NCI-H2196 treated with DMSO at 0.1 percent for 48 hours (cell line): ENCODE data around the gene AIFM3.
"Not testable (repeated sequence)": the region's sequence is repeated elsewhere in the genome, so short reads cannot be mapped to it uniquely, and the experiment has no call there.

Experiments
- DNase-seq: peaks from one replicate; lab custom pipeline; 2025; ENCODE audit not compliant: unreplicated experiment; lab: John Stamatoyannopoulos, UW

The AIFM3 gene

DNA sequence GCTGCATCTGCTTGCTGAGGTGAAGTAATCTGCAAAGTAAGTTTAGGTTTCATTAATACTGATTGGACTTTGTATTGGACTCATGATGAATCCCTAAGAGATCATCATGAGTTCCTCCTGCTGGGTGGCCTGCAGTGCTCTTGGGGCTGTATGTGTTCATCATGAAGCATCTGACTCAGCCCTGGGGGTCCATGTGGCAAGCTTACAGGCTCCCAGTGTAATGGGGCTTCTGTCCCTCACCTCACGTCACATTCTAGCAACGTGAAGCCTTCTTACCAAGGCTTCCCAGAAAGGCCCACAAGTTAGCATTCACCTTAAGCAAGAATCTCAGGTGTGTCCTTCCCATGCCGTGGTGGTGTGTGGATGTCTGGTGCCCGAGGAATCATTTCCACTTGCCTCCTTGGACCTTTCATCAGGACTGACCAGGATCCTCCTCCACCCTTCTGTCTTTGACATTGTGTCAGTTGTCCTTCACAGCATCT lies 26.1 kb upstream of the AIFM3 start:
- DNase-seq: no peak

DNA sequence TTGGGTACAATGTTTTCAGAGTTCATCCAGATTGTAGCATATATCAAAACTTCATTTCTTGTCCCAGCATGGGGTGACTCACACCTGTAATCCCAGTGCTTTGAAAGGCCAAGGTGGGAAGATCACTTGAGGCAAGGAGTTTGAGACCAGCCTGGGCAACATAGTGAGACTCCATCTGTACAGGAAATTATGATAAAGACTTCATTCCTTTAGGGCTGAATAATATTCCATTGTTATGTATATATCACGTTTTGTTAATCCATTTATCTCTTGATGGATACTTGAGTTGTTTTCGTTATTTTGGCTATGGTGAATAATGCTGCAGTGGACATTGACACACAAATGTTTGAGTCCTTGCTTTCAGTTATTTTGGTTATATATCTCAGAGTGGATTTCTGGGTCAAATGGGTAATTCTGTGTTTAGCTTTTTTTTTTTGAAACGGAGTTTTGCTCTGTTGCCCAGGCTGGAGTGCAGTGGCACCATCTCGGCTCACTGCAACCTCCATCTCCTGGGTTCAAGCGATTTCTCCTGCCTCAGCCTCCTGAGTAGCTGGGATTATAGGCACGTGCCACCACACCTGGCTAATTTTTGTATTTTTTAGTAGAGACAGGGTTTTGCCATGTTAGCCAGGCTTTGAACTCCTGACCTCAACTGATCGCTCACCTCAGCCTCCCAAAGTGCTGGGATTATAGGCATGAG lies 24.7 kb upstream of the AIFM3 start:
- DNase-seq: not testable (repeated sequence)

DNA sequence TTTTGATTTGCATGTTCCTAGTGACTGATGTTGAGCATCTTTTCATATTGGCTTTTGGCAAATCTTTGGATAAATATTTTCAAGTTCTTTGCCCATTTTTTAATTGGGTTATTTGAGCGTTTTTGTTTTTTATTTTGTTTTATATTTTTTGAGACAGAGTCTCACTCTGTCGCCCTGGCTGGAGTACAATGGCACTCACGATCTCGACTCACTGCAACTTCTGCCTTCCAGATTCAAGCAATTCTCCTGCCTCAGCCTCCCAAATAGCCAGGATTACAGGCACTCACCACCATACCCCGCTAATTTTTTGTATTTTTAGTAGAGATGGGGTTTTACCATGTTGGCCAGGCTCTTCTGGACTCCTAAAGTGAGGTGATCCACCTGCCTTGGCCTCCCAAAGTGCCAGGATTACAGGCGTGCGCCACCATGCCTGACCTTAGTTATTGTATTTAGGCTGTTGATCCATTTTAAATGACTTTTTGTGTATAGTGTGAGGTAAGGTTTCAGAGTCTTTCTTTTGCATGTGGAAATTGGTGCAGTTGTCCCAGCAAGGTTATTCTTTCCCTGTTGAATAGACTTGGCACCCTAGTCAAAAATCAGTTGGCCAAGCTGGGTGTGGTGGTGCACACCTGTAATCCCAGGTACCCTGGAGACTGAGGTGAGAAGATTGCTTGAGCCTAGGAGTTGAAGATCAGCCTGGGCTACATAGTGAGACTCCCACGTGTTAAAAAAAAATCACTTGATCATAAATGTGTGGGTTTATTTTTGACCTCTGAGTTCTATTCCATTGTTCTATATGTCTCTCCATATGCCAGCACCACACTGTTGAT lies 23.7 kb upstream of the AIFM3 start:
- no peak for DNase-seq

DNA sequence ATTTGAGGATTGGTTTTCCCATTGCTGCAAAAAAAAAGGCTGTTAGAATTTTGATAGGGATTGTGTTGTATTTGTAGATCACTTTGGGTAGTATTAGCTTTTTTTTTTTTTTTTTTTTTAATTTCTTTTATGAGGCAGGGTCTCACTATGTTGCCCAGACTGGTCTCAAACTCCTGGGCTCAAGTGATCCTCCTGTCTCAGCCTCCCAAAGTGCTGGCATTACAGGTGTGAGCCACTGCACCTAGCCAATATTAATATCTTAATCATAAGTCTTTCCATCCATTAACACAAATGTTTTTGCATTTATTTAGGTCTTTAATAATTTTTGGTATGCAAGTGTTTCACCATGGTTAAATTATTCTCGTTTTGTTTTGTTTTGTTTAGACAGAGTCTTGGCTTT lies 23.0 kb upstream of the AIFM3 start:
- no peak for DNase-seq

DNA sequence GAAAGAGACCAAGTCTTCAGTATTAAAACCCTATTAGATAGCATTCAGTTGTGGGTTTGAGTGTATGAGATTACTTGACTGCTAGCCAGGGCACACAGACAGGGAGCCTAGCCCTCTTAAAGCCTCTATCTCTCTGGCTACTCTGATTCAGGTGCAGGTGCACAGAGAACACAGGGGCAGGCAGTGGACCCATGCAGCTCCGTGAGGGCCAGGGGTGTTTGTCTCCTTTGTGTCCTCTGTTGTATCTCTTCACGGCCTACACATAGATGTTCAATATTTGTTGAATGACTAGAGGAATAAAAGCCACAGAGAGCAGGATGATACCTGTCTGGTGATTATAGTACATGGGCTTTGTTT lies 21.5 kb upstream of the AIFM3 start:
- DNase-seq: no peak

DNA sequence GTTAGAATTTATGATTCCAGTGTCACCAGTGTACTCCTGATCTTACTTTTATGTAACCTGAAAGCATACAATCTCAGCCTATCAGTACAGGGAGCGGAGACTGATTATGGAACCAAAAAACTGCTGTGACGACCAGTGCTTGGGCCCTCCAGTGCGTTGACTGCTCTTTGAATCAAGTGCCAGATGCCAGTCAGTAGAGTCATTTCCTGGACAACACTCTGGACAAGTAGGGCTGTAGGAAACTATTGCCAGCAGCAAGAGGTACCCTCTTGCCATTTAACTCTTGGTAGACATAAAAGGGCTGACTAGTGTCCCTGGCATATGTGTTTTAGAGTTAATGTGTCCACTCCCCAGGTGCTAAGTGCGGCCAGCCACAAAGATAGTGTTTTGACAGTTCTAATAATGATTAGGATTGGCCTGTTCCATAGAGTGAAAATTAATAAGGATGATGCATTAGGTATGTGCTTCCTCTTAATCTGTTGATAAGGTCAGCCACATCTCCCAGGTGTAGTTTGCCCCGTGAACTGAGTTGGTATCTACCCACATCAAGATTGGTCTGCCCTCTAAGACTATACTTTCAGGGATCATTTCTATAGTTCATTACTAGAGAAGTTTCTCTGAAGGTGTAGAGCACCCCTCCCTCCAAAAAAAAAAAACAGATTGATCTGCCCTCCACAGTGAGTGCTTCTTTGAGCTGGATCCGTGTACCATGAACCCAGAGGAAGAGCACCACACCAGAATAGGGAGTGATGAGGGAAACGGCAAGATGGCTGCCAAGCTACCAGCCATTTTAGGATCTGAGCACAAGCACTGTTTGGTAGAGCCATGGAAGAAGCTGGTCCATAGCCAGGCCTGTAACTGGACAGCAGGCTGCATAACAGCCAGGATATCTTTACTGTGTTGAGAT lies 20.7 kb upstream of the AIFM3 start:
- DNase-seq: no peak

DNA sequence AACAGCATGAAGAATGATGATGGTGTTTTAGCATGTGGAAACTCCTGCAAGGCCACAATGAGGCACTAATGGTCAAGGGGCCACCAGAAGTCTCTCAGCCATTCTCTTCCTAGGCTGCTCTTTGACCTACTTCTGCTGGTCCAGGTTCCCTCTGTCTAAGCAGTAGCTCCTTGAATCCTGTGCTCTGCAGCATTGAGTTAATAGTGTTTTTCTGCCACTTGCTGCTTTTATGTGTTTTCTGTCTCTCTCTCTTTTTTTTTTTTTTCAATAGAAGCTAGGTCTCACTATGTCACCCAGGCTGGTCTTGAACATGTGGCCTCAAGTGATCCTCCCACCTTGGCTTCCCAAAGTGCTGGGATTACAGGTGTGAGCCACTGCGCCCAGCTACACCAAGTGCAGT lies 20.1 kb upstream of the AIFM3 start:
- no peak for DNase-seq

DNA sequence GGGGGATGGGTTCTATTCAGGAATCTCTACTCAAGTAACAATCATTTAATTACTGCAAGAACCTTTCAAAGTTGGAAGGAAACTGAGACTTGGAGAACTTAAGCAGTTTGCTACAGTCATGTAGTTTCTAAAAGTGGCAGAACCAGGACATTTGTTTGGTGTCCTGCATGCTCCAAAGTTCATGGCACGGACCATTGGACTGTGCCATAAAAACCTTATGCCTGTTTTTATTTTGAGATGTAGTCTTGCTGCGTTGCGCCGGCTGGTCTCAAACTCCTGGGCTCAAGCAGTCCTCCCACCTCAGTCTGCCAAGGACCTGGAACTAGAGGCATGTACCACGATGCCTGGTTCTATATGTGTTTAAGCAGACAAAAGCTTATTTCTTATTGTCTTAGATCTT lies 18.6 kb upstream of the AIFM3 start:
- DNase-seq: no peak

DNA sequence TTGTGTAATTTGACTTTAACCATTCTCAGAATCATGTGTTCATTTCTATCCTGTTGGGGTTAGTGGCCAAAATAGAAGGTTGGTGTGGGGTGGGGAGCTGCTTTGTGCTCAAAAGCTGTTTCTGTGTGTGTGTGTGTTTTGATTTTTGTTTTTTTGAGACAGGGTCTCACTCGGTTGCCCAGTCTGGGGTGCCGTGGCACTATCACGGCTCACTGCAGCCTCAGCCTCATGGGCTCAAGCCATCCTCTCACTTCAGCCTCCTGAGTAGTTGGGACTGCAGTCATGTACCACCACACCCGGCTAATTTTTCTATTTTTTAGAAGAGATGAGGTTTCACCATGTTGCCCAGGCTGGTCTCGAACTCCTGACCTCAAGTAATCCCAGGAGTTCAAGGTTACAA lies 18.1 kb upstream of the AIFM3 start:
- no peak for DNase-seq

DNA sequence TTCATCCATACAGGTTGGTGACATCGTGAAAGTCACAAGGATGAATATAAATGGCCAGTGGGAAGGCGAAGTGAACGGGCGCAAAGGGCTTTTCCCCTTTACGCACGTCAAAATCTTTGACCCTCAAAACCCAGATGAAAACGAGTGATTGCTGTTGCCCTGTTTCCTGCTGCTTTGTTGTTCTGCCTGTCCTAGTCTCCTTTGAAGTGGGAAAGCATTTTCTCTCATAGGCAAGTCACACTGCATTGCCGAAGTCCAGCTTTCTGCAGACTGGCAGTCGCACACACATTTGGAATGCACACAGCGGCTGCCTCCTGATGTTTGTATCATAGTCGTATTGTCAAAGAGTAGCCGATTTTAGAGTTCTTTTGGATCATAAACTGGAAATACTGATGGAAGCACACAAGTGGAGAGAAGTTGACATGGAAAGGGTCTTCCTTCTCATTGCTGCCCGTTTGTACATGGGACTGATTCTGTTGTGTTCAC lies 17.3 kb upstream of the AIFM3 start:
- DNase-seq: no peak

DNA sequence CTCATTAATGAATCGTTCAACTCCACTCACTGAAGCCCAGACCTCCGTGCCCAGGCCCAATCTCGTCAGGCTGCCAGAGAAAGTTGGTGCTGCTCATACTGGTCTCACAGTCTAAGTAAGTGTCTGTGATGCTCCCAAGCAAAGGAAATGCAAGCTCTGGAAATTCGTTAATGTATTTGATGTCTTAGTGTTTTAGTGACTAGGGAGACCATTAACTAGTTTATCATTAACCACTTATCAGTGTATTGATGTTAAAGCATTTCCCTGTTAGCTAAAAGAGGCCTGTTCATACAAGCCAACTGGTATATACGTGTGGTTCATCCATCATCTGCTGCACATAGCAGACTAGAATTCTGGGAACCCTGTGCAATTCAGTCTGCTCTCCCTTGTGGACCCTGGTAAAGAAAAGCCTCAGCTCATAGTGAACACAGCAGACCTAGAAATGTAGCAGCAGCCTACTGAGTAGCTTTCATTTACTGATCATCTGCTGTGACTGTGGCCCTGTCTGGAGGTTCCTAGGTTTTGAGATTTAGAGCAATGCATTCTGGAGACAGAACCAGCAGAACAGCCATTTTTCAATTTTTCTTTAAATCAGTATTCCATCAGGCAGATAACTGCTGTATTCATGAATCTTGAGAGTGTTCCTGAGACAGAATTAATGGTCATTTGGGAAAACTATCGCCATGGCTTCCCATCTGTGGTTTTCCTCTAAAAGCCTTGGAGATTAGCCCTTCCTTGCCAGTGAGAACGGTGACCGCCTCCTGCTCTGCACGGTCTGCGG lies 15.7 kb upstream of the AIFM3 start:
- DNase-seq: no peak

DNA sequence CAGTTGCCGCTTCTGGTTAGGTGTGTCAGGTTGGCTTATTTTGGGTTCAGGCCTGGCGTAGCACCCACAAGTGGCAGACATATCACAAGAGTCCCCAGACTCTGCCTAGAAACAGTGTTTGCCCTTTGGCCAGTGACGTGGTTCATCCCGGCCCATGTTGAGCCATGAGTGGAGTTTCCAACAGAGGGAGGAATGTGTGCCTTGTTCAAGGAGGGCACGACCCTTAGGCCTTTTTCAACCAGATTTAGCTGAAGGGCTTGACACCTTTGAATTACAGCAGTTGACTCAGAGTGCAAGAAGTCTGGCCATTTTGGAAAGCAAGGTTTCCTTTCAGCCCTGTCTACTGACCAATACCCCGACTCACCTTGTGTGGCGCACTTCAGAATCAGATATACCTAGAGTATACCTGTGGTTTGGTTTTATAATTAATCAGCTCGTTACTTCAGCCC lies 15.1 kb upstream of the AIFM3 start:
- DNase-seq: no peak

DNA sequence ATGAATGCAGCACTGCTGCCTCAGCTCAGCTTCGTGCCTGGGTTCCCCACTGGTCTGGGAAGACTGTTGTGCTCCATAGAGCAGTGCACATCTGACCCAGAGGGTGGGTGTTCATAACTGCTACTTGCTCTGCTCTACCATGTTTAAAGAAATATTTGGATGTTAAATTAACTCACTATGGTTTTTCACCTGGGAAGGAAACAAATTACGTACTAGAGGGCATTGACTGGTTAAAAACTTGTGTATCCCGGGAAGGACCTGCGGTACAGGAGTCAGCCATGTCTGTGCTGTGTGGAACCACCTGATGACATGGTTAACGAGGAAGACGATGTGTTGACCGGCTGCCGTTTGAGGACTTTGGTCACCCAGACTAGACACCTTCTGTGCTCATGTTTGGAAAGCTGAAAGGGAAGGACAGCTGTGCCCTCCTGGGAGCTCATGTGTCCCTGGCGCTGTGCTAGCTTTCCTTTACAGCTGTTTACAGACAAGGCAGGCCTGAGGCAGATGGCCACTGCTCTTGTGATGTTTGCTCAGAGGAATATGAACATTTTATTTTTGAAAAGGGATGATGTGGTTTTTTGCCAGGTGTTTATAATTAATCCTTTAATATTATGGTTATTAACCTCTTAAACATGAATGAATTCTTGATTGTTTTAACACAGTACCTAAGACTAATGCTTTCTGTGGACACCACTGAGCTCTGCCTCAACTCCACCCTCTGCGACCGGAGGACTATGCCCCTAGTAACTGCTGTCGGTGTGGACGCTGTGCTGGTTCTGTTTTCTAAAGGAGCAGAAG lies 14.3 kb upstream of the AIFM3 start:
- DNase-seq: no peak

DNA sequence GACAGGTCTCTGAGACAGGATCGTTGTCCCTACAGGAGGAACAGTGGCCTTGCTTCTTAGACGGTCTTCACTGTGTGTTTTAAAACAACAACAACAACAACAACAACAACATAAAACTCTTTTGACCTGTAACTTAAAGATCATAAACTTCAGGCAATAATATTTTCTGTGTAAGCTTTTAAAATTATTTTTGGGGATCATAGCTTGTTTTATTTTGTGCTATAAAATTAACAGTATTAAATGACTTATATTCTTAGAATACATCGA lies 13.8 kb upstream of the AIFM3 start:
- DNase-seq: no peak

DNA sequence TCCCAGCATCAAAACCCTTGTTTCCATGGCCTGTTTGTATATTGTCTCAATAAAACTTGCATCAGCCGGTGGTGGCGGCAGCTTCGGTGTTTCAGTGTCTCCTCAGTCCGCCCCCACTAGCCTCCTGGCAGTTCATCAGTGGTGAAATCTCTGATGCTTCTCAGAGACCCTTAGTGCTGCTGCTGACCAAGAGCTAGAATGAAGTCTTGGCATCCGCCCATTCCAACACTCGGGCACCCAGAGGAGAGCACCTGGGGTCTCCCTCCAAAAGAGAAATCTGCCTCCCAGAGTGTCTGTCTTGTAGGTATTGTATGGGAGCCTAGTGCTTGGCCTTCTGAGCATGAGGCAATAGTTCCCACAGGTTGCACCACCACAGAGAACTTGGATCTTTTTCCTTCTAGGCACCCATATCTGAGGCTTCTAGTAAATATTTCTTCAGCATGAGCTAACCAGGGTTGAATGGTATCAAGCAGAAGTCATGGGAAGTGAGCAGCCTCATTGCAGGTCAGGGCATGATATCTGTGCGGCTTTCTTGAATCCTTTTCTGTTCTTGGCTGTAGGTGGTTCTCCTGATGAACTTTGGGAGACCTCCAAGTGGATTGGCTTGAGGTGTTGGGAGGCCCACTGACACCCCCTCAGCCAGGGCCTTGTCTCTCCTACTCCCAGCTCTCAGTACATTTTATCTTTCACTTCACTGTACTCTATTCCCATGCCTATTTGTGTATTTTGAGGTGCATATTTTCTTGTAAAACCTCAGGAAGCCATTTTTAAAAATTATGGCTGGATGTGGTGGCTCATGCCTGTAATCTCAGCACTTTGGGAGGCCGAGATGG lies 13.2 kb upstream of the AIFM3 start:
- DNase-seq: no peak

DNA sequence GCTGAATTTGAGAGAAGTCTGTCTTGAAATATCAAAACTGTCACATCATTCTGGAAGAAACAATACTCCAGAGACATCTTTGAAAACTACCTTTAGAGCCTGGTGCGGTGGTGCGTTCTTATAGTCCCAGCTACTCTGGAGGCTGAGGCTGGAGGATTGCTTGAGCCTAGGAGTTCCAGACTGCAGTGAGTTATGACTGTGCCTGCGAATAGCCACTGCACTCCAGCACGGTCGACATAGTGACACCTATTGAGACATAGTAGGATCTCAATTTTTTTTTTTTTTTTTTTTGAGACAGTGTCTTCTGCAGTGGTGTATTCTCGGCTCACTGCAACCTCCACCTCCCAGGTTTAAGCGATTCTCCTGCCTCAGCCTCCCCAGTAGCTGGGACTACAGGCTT lies 11.5 kb upstream of the AIFM3 start:
- DNase-seq: no peak

DNA sequence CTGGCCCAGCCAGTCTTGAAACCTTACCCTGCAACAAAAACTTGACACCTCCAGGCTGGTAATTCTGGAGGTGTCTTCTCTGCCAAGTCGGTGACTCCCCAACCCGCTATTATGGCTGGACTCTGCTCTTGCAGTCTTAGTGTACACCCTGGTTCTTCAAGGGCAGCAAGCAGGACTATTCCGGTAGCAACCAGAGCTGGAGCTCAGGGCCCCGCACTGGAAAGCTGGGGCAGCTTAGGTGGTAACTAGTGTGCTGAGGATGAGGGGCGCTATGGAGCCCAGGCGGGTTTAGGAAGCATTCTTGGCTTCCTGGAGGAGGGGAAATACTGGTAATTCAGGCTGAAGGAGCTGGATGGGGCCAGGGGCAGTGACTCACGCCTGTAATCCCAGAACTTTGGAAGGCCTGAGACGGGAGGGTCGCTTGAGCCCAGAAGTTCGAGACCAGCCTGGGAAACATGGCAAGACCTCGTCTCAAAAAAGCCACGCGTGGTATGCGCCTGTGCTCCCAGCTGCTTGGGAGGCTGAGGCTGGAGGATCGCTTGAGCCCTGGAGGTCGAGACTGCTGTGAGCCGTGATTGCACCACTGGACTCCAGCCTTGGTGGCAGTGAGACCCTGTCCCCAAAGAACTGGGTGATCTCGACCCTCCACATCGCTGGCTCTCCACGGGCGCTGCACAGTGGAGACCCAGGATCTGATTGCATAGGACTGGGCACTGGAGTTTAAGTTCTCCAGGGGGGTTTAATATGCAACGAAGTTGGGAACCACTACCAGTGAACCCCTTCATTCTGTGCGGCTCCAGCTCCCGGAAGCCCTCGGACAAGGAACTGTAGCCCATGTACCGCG lies 10.6 kb upstream of the AIFM3 start:
- no peak for DNase-seq

DNA sequence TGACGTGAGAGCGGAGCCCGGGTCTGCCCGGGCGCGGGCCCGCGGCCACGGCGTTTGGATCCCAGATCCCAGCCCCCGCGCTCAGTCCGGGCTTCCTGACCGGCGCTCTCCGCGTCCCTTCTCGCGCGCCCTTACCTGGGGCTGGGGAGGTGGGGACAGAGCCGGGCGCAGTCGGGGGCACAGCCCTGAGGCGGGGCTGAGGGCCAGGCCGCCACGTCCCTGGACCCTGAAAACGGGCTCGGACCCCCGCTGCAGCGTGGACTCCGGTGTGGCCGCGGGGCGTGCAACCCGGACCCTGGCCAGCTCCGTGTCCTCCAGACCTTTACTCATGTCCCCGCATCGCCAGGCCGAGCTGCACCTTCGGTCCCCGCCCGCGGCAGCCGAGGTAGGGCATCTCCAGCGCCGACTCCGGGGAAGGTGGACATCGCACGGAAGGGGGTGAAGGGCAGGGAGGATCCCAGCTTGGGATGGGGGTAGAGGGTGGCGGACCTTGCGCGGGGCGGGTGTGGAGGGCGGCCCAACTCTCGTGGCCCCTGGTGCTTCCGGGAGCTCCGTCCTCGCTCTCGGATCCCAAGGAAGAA lies 9.9 kb upstream of the AIFM3 start:
- no peak for DNase-seq
